Endodermal cell (in vitro differentiated cells): ENCODE data around the gene RHEB. TPM values are rescaled to one million over a fixed set of nuclear protein-coding genes. Genes with fewer than 3 reads are reported as not detected.

Experiments used
- DNase-seq: peaks from one replicate; pipeline ENCODE4 v3.0.0-alpha.2; 2017
- H3K27ac ChIP-seq: 2 replicates; pipeline ENCODE4 v1.5.1; 2013; ENCODE audit warnings: mild to moderate bottlenecking, low read depth, low read length, moderate library complexity
- H3K27me3 ChIP-seq: 2 replicates; pipeline ENCODE4 v1.6.1; 2013; ENCODE audit warnings: mild to moderate bottlenecking, low read length, moderate library complexity; ENCODE audit not compliant: insufficient read depth, control insufficient read depth, poor library complexity, severe bottlenecking
- H3K36me3 ChIP-seq: 2 replicates; pipeline ENCODE4 v1.7.0; 2013; ENCODE audit warnings: mild to moderate bottlenecking, low read length, moderate library complexity; ENCODE audit not compliant: control insufficient read depth, insufficient read depth
- H3K4me1 ChIP-seq: one replicate; pipeline ENCODE4 v1.7.0; 2013; ENCODE audit warnings: low read length; ENCODE audit not compliant: control insufficient read depth, insufficient read depth
- H3K4me3 ChIP-seq: 2 replicates; pipeline ENCODE4 v1.5.1; 2013; ENCODE audit warnings: mild to moderate bottlenecking, low read length, moderate library complexity
- H3K9ac ChIP-seq: 2 replicates; pipeline ENCODE4 v1.6.1; 2013; ENCODE audit warnings: mild to moderate bottlenecking, low read length, moderate library complexity; ENCODE audit not compliant: poor library complexity, severe bottlenecking; ENCODE audit errors: extremely low read depth
- H3K9me3 ChIP-seq: 2 replicates; pipeline ENCODE4 v1.6.1; 2013; ENCODE audit warnings: mild to moderate bottlenecking, low read length, moderate library complexity; ENCODE audit not compliant: control insufficient read depth
- H3K27ac Mint-ChIP-seq: 2 replicates; pipeline ENCODE4 v1.8.0; 2020; ENCODE audit warnings: mixed read lengths
- H3K27me3 Mint-ChIP-seq: 2 replicates; pipeline ENCODE4 v1.8.0; 2021; ENCODE audit warnings: mild to moderate bottlenecking, mixed read lengths; ENCODE audit not compliant: insufficient read depth
- H3K36me3 Mint-ChIP-seq: 2 replicates; pipeline ENCODE4 v1.8.0; 2020; ENCODE audit warnings: low read depth, mixed read lengths
- H3K4me1 Mint-ChIP-seq: 2 replicates; pipeline ENCODE4 v1.8.0; 2020; ENCODE audit warnings: mixed read lengths
- H3K4me3 Mint-ChIP-seq: 2 replicates; pipeline ENCODE4 v1.8.0; 2020; ENCODE audit warnings: mild to moderate bottlenecking, moderate library complexity, mixed read lengths
- H3K9me3 Mint-ChIP-seq: 2 replicates; pipeline ENCODE4 v1.8.0; 2020; ENCODE audit warnings: mild to moderate bottlenecking, mixed read lengths
- WGBS, 2 experiments: methylation state at CpG; one replicate each; pipeline versions ENCODE4 v1.1.5 to v1.1.7; 2013; ENCODE audit warnings: missing lambda C conversion rate in 2 of 2, mixed read lengths in 1 of 2; ENCODE audit not compliant: insufficient coverage in 1 of 2, insufficient read length in 1 of 2; 5-methylcytosine and 5-hydroxymethylcytosine counted together
- total RNA-seq, 2 donors: library from RNA; stranded (reverse); fragmentation: NEBNext Ultra II Directional in 1 of 2; extraction: Animal tissue kit (Norgen Biotek cat#: 25700) in 1 of 2; gene quantifications; 2 replicates in 1 of 2; 3 replicates in 1 of 2; pipeline ENCODE4 v1.2.1, GENCODE V29; 2021
- TF ChIP-seq, protein P1 (sequence below): fragments of 200-600 bp; sonication (generic); conservative IDR thresholded peaks from 2 replicates; pipeline ENCODE4 v1.5.0; 2021; ENCODE audit warnings: antibody characterized with exemption, mild to moderate bottlenecking

The RHEB gene
- total RNA-seq, 2 donors from 2014 or later = 108 to 113 TPM

DNA sequence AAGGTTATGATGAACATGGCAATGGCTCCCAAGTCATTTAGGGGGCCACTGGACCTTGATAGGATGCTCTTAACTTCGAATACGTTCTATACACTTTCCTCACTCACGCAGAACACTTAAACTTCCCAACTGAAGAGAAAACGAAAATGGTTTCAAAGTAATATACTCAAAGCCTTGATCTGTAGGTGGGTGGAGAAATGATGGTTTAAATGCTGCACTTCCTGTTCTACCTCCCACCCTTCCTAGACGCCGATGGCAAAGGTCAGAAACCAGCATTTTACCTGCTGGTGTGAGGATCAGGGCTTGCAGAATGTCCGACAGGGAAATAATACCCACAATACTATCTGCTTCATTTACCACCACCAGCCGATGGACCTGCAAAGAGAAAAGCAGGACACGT, 40.5 kb upstream of the RHEB start:
- Mint-ChIP-seq H3K4me3 (no peak overlapping the region), H3K9me3 (no peaks in the 10 kb centered on the region), H3K36me3 (peaks cover 30% of the 10 kb centered on the region), H3K27ac (no peak overlapping the region), H3K27me3 (no peaks in the 10 kb centered on the region), H3K4me1 (no peaks in the 10 kb centered on the region)
- no peak overlapping the region for H3K4me3 ChIP-seq
- H3K27ac ChIP-seq = no peak overlapping the region
- no peaks in the 10 kb centered on the region for H3K4me1 ChIP-seq
- no peaks in the 10 kb centered on the region for H3K27me3 ChIP-seq
- peaks cover 54% of the 10 kb centered on the region for H3K36me3 ChIP-seq
- 95% methylated on average over 9 of the region's 9 CpGs; no CpG with 5 or more reads in 1 of the 2 experiments for WGBS, 2 experiments
- H3K9me3 ChIP-seq = no peaks in the 10 kb centered on the region
- TF ChIP-seq, protein P1, sequence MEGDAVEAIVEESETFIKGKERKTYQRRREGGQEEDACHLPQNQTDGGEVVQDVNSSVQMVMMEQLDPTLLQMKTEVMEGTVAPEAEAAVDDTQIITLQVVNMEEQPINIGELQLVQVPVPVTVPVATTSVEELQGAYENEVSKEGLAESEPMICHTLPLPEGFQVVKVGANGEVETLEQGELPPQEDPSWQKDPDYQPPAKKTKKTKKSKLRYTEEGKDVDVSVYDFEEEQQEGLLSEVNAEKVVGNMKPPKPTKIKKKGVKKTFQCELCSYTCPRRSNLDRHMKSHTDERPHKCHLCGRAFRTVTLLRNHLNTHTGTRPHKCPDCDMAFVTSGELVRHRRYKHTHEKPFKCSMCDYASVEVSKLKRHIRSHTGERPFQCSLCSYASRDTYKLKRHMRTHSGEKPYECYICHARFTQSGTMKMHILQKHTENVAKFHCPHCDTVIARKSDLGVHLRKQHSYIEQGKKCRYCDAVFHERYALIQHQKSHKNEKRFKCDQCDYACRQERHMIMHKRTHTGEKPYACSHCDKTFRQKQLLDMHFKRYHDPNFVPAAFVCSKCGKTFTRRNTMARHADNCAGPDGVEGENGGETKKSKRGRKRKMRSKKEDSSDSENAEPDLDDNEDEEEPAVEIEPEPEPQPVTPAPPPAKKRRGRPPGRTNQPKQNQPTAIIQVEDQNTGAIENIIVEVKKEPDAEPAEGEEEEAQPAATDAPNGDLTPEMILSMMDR = no peak
- no peak for DNase-seq
- H3K9ac ChIP-seq = no peak overlapping the region

DNA sequence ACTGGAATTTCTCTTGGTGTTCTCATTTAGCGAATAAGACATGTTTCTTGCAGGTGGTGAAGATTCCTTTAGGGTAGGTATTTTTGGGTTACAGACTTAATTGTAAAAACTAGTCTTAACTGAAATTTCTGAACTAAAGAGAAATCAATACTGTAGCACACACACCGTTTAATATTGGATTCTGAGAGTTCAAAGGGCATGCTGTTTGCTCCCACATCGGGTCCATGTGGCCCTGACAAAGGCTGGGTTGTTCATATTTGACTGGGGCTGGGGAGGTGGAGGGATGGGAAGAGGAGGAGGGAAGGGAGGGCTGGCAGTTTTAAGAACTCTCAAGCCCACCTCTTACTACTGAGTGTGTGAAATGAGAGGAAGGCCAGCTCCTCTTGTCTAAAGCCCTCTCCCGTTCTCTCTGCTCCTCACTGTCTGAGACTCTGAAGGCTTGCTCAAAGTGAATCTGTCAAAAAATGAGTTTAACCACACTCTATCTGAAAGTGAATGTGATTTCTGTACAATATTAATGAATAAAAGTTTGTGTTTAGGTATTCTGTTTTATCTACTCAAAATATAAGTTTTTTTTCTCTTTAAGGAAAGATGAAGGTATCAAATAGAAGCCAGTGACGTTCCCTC, 40.0 kb upstream of the RHEB start:
- peaks cover 51% of the 10 kb centered on the region for H3K36me3 ChIP-seq
- DNase-seq = no peak
- H3K4me1 ChIP-seq = no peaks in the 10 kb centered on the region
- H3K9me3 ChIP-seq = no peaks in the 10 kb centered on the region
- Mint-ChIP-seq H3K9me3 (no peaks in the 10 kb centered on the region), H3K4me3 (no peak overlapping the region), H3K27ac (no peak overlapping the region), H3K36me3 (peaks cover 30% of the 10 kb centered on the region), H3K27me3 (no peaks in the 10 kb centered on the region), H3K4me1 (no peaks in the 10 kb centered on the region)
- H3K4me3 ChIP-seq = no peak overlapping the region
- 92 to 100% methylated on average over 2 to 5 of the region's 5 CpGs for WGBS, 2 experiments
- TF ChIP-seq, protein P1 = no peak
- H3K9ac ChIP-seq = no peak overlapping the region
- no peak overlapping the region for H3K27ac ChIP-seq
- no peaks in the 10 kb centered on the region for H3K27me3 ChIP-seq

DNA sequence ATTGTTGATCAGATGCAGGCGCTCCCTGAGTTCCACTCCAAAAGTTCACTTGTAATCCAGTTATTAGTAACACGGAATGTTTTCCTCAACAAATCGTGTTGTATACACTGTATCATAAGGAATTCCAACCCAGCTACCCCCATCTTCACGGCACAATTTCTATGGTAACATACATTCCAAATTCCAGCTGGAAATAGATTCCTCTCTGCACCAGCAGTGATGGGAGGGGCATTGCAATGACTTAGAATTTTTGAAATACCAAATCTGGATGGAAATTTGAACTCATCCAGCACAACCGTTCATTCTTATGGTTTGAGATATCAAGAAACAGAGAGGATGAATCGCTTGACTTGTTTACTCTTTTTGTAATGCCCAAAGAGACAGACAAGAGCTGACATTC, 38.9 kb upstream of the RHEB start:
- Mint-ChIP-seq H3K36me3 (peaks cover 28% of the 10 kb centered on the region), H3K27ac (no peak overlapping the region), H3K27me3 (no peaks in the 10 kb centered on the region), H3K4me1 (no peaks in the 10 kb centered on the region), H3K9me3 (no peaks in the 10 kb centered on the region), H3K4me3 (no peak overlapping the region)
- Histone ChIP-seq H3K9ac (no peak overlapping the region), H3K9me3 (no peaks in the 10 kb centered on the region), H3K27me3 (no peaks in the 10 kb centered on the region), H3K4me1 (no peaks in the 10 kb centered on the region), H3K36me3 (peaks cover 43% of the 10 kb centered on the region), H3K4me3 (no peak overlapping the region), H3K27ac (no peak overlapping the region)
- TF ChIP-seq, protein P1 = no peak
- 93 to 98% methylated on average over 6 of the region's 6 CpGs for whole genome bisulfite sequencing, 2 experiments
- DNase-seq = no peak
